Body of pancreas (tissue), 4 donors: ENCODE measurements around the gene TBC1D17.

Experiments
- POLR2A ChIP-seq, 3 donors: fragments of 450-650 bp; IDR thresholded peaks; one replicate each; pipeline ENCODE4 v1.6.1; 2016; ENCODE audit warnings: antibody characterized with exemption in 3 of 3, mild to moderate bottlenecking in 2 of 3
- TF ChIP-seq, protein P1 (sequence below), 7 experiments: fragments of 450-650 bp in 4 of 7; fragments of 200-600 bp in 3 of 7; sonication (generic) in 3 of 7; IDR thresholded peaks; one replicate each; pipeline ENCODE4 v1.5.1; 2016 to 2019; ENCODE audit warnings: antibody characterized with exemption in 7 of 7

DNA sequence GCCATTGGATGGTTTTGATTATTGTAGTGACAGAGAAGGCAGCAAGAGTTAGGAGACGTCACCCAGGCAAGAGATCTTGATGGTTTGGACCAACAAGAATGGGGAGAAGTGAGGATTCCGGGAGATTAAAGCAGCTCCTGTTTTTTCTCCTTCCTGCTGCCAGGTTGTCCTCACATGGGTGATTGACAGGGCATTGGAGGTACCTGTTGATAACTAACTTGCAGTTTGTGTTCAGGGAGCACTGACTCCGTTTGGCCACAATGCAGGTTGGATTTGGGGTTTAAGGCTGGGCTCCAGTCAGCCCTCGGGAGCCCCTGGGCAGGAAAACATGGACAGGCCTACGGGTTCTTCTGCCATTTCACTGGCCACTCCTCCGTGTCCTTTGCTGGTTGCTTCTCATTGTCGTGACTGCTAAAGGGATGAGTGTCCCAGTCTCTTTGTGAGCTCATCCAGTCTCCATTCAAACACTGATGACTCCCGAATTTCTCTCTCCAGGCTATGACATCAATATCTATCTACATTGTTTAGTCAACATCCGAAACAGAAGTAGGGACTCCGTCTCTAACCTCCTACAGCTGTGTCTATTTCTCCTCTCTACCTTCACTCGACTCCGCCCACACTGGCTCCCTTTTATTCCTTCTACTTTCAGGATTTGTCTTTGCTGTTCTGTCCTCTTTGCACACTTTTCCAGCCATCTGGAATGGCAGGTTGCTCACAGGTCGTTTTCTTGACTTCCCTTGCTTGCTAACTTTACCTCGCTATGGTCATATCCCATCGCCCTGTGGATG, 27.9 kb upstream of the TBC1D17 start:
- TF ChIP-seq, protein P1, sequence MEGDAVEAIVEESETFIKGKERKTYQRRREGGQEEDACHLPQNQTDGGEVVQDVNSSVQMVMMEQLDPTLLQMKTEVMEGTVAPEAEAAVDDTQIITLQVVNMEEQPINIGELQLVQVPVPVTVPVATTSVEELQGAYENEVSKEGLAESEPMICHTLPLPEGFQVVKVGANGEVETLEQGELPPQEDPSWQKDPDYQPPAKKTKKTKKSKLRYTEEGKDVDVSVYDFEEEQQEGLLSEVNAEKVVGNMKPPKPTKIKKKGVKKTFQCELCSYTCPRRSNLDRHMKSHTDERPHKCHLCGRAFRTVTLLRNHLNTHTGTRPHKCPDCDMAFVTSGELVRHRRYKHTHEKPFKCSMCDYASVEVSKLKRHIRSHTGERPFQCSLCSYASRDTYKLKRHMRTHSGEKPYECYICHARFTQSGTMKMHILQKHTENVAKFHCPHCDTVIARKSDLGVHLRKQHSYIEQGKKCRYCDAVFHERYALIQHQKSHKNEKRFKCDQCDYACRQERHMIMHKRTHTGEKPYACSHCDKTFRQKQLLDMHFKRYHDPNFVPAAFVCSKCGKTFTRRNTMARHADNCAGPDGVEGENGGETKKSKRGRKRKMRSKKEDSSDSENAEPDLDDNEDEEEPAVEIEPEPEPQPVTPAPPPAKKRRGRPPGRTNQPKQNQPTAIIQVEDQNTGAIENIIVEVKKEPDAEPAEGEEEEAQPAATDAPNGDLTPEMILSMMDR (IDR thresholded peaks at IDR 0.05) = no peak
- no peak for TF ChIP-seq POLR2A (IDR thresholded peaks at IDR 0.05)
